HEK293 (cell line): ENCODE results near the gene F3.

Experiments
- CTCF ChIA-PET: fragments of 350-600 bp; formaldehyde crosslinking; extraction: SDS; loops from one replicate; lab custom pipeline; 2021; ENCODE audit warnings: antibody characterized with exemption; lab: Yijun Ruan, JAX
- POLR2A ChIA-PET: fragments of 300-600 bp; formaldehyde crosslinking; extraction: SDS; loops from one replicate; lab custom pipeline; 2020; ENCODE audit warnings: antibody characterized with exemption, inconsistent platforms; lab: Yijun Ruan, JAX
- H3K27ac ChIP-seq: fragments of 200-500 bp; sonication (Bioruptor generic); 2 replicates; pipeline ENCODE4 v1.5.1; 2014; ENCODE audit warnings: low read depth, low read length, control low read depth, inconsistent platforms; ENCODE audit errors: extremely low read depth
- H3K36me3 ChIP-seq, 2 experiments: fragments of 200-500 bp in 1 of 2; sonication (Bioruptor generic) in 1 of 2; 1 replicate in 1 of 2; 2 replicates in 1 of 2; pipeline ENCODE4 v1.5.1; 2014 to 2017; ENCODE audit warnings: inconsistent platforms in 2 of 2, low read length in 2 of 2; ENCODE audit not compliant: control insufficient read depth in 2 of 2, insufficient read depth in 1 of 2
- H3K4me1 ChIP-seq: fragments of 200-500 bp; sonication (Bioruptor generic); 2 replicates; pipeline ENCODE4 v1.5.1; 2014; ENCODE audit warnings: mild to moderate bottlenecking, low read length, inconsistent platforms; ENCODE audit not compliant: control insufficient read depth, insufficient read depth
- H3K4me3 ChIP-seq: 2 replicates; pipeline ENCODE4 v1.5.1; 2011; ENCODE audit warnings: low read depth, mild to moderate bottlenecking, control low read depth, low read length, moderate library complexity
- H3K9me3 ChIP-seq: fragments of 200-500 bp; sonication (Bioruptor generic); 2 replicates; pipeline ENCODE4 v1.5.1; 2014; ENCODE audit warnings: low read depth, low read length, inconsistent platforms; ENCODE audit not compliant: control insufficient read depth, insufficient read depth
- HOXC10 ChIP-seq: sonication (generic); formaldehyde crosslinking; IDR thresholded peaks from 2 replicates; pipeline ENCODE4 v1.8.1; 2023; ENCODE audit warnings: mild to moderate bottlenecking, missing genetic modification reagents
- KLF1 ChIP-seq: fragments of 450-650 bp; formaldehyde crosslinking; IDR thresholded peaks from 2 replicates; pipeline ENCODE4 v1.5.1; 2016; ENCODE audit warnings: missing biosample characterization, missing genetic modification characterization
- MYNN ChIP-seq: fragments of 450-650 bp; formaldehyde crosslinking; IDR thresholded peaks from 2 replicates; pipeline ENCODE4 v1.5.1; 2016; ENCODE audit warnings: missing biosample characterization, missing genetic modification characterization, borderline replicate concordance
- MZF1 ChIP-seq: fragments of 450-650 bp; formaldehyde crosslinking; IDR thresholded peaks from 2 replicates; pipeline ENCODE4 v1.5.1; 2017; ENCODE audit warnings: missing biosample characterization, missing genetic modification characterization, borderline replicate concordance
- PRDM1 ChIP-seq: fragments of 450-650 bp; formaldehyde crosslinking; IDR thresholded peaks from 2 replicates; pipeline ENCODE4; 2016; ENCODE audit warnings: missing biosample characterization, missing genetic modification characterization
- SP7 ChIP-seq: fragments of 450-650 bp; formaldehyde crosslinking; IDR thresholded peaks from 2 replicates; pipeline ENCODE4 v1.5.1; 2016; ENCODE audit warnings: missing biosample characterization, missing genetic modification characterization
- YY2 ChIP-seq: fragments of 450-650 bp; formaldehyde crosslinking; IDR thresholded peaks from 2 replicates; pipeline ENCODE4 v1.5.1; 2016; ENCODE audit warnings: missing biosample characterization, missing genetic modification characterization
- ZBTB21 ChIP-seq: fragments of 450-650 bp; formaldehyde crosslinking; IDR thresholded peaks from 2 replicates; pipeline ENCODE4 v1.5.1; 2017; ENCODE audit warnings: missing biosample characterization, missing genetic modification characterization
- ZBTB7A ChIP-seq: fragments of 450-650 bp; formaldehyde crosslinking; IDR thresholded peaks from 2 replicates; pipeline ENCODE4 v1.5.1; 2016; ENCODE audit warnings: low read depth, missing biosample characterization, missing genetic modification characterization
- ZEB2 ChIP-seq: fragments of 450-650 bp; formaldehyde crosslinking; IDR thresholded peaks from 2 replicates; pipeline ENCODE4 v1.5.1; 2016; ENCODE audit warnings: missing biosample characterization, missing genetic modification characterization
- ZFP3 ChIP-seq: fragments of 450-650 bp; formaldehyde crosslinking; IDR thresholded peaks from 2 replicates; pipeline ENCODE4 v1.5.1; 2016; ENCODE audit warnings: low read depth, missing biosample characterization, missing genetic modification characterization
- ZFP37 ChIP-seq: fragments of 450-650 bp; formaldehyde crosslinking; IDR thresholded peaks from 2 replicates; pipeline ENCODE4 v1.5.1; 2016; ENCODE audit warnings: missing biosample characterization, missing genetic modification characterization
- ZNF157 ChIP-seq: fragments of 450-650 bp; formaldehyde crosslinking; IDR thresholded peaks from 2 replicates; pipeline ENCODE4 v1.5.1; 2016; ENCODE audit warnings: missing biosample characterization, missing genetic modification characterization
- ZNF184 ChIP-seq: fragments of 450-650 bp; IDR thresholded peaks from 2 replicates; pipeline ENCODE4 v1.5.1; 2018; ENCODE audit warnings: missing biosample characterization, mild to moderate bottlenecking, missing genetic modification characterization
- ZNF24 ChIP-seq: fragments of 450-650 bp; formaldehyde crosslinking; IDR thresholded peaks from 2 replicates; pipeline ENCODE4 v1.5.1; 2016; ENCODE audit warnings: missing biosample characterization, missing genetic modification characterization
- ZNF302 ChIP-seq: fragments of 450-650 bp; formaldehyde crosslinking; IDR thresholded peaks from 2 replicates; pipeline ENCODE4 v1.5.1; 2016; ENCODE audit warnings: missing biosample characterization, missing genetic modification characterization, low read depth
- ZNF416 ChIP-seq: fragments of 450-650 bp; formaldehyde crosslinking; IDR thresholded peaks from 2 replicates; pipeline ENCODE4 v1.5.1; 2016; ENCODE audit warnings: missing biosample characterization, missing genetic modification characterization
- ZNF473 ChIP-seq: fragments of 450-650 bp; formaldehyde crosslinking; IDR thresholded peaks from 2 replicates; pipeline ENCODE4 v1.5.1; 2017; ENCODE audit warnings: missing biosample characterization, missing genetic modification characterization
- ZNF48 ChIP-seq: fragments of 450-650 bp; formaldehyde crosslinking; IDR thresholded peaks from 2 replicates; pipeline ENCODE4 v1.5.1; 2016; ENCODE audit warnings: missing biosample characterization, missing genetic modification characterization
- ZNF549 ChIP-seq: fragments of 450-650 bp; IDR thresholded peaks from 2 replicates; pipeline ENCODE4 v1.5.1; 2018; ENCODE audit warnings: missing biosample characterization, missing genetic modification characterization, mild to moderate bottlenecking, inconsistent platforms, moderate library complexity
- ZNF555 ChIP-seq: fragments of 450-650 bp; formaldehyde crosslinking; conservative IDR thresholded peaks from 2 replicates; pipeline ENCODE4 v1.5.1; 2017; ENCODE audit warnings: missing biosample characterization, mild to moderate bottlenecking, missing genetic modification characterization, inconsistent platforms
- ZNF561 ChIP-seq: fragments of 450-650 bp; IDR thresholded peaks from 2 replicates; pipeline ENCODE4 v1.5.1; 2018; ENCODE audit warnings: missing biosample characterization, missing genetic modification characterization, borderline replicate concordance
- ZNF610 ChIP-seq: fragments of 450-650 bp; formaldehyde crosslinking; IDR thresholded peaks from 2 replicates; pipeline ENCODE4 v1.5.1; 2016; ENCODE audit warnings: missing biosample characterization, missing genetic modification characterization, borderline replicate concordance
- ZNF629 ChIP-seq: fragments of 450-650 bp; formaldehyde crosslinking; IDR thresholded peaks from 2 replicates; pipeline ENCODE4 v1.5.1; 2017; ENCODE audit warnings: missing biosample characterization, missing genetic modification characterization
- ZNF664 ChIP-seq: fragments of 450-650 bp; formaldehyde crosslinking; IDR thresholded peaks from 2 replicates; pipeline ENCODE4 v1.5.1; 2016; ENCODE audit warnings: missing biosample characterization, missing genetic modification characterization
- ZNF76 ChIP-seq: fragments of 450-650 bp; formaldehyde crosslinking; IDR thresholded peaks from 2 replicates; pipeline ENCODE4; 2016; ENCODE audit warnings: low read depth, missing biosample characterization, missing genetic modification characterization, borderline replicate concordance
- ZNF777 ChIP-seq: fragments of 450-650 bp; formaldehyde crosslinking; IDR thresholded peaks from 2 replicates; pipeline ENCODE4 v1.5.1; 2017; ENCODE audit warnings: missing biosample characterization, missing genetic modification characterization, borderline replicate concordance
- ZNF830 ChIP-seq: fragments of 450-650 bp; IDR thresholded peaks from 2 replicates; pipeline ENCODE4 v1.5.0; 2018; ENCODE audit warnings: missing biosample characterization, missing genetic modification characterization, low read depth, mild to moderate bottlenecking, moderate library complexity
- TF ChIP-seq, protein P1 (sequence below): fragments of 450-650 bp; formaldehyde crosslinking; IDR thresholded peaks from 2 replicates; pipeline ENCODE4 v1.5.0; 2017; ENCODE audit warnings: missing biosample characterization, missing genetic modification characterization, borderline replicate concordance
- TF ChIP-seq, protein P2 (sequence below): IDR thresholded peaks from 2 replicates; pipeline ENCODE4 v1.6.1; 2011; ENCODE audit warnings: mild to moderate bottlenecking, low read depth, low read length, borderline replicate concordance
- TF ChIP-seq, protein P3 (sequence below): fragments of 450-650 bp; formaldehyde crosslinking; IDR thresholded peaks from 2 replicates; pipeline ENCODE4 v1.5.1; 2016; ENCODE audit warnings: missing biosample characterization, missing genetic modification characterization

F3 gene

GRCh38 chr1:94542088-94542870, 720 bp upstream of the F3 start:
- peaks cover 4% of the 10 kb centered on the region; the same call in 1 of the 2 replicates for H3K4me1 ChIP-seq
- POLR2A ChIA-PET, result interaction anchor here (2.0 kb wide), 1 partner anchor 18 kb away, joined by 9 read pairs; no protein-coding TSS in a partner anchor
- H3K27ac ChIP-seq, result peak overlapping the region; percentile 47; the same call in 1 of the 2 replicates
- TF ChIP-seq ZFP37 (tag by site-specific recombination) (no peak), ZNF416 (tag by site-specific recombination) (no peak), ZNF157 (tag by site-specific recombination) (no peak), KLF1 (tag by site-specific recombination) (no peak), ZNF830 (no peak), MYNN (tag by site-specific recombination) (no peak), ZNF561 (tag by site-specific recombination) (peak; percentile 8; the same call in 1 of the 2 replicates), HOXC10 (no peak), ZNF24 (0 out of 2 replicates have a peak, but pooled peaks have one; percentile 7), ZNF76 (no peak), SP7 (no peak), ZFP3 (no peak), ZNF184 (no peak), ZBTB21 (tag by site-specific recombination) (no peak), ZNF610 (tag by site-specific recombination) (no peak), ZBTB7A (no peak), ZNF549 (tag by site-specific recombination) (no peak), ZNF302 (tag by site-specific recombination) (no peak), ZNF629 (tag by site-specific recombination) (no peak), ZNF48 (tag by site-specific recombination) (no peak), YY2 (no peak), ZNF777 (peak; percentile 56; the same call in 1 of the 2 replicates), ZNF555 (tag by site-specific recombination) (no peak), ZNF473 (tag by site-specific recombination) (no peak), ZNF664 (tag by site-specific recombination) (no peak), MZF1 (no peak), PRDM1 (tag by site-specific recombination) (no peak), ZEB2 (tag by site-specific recombination) (peak; percentile 74)
- TF ChIP-seq, protein P1, sequence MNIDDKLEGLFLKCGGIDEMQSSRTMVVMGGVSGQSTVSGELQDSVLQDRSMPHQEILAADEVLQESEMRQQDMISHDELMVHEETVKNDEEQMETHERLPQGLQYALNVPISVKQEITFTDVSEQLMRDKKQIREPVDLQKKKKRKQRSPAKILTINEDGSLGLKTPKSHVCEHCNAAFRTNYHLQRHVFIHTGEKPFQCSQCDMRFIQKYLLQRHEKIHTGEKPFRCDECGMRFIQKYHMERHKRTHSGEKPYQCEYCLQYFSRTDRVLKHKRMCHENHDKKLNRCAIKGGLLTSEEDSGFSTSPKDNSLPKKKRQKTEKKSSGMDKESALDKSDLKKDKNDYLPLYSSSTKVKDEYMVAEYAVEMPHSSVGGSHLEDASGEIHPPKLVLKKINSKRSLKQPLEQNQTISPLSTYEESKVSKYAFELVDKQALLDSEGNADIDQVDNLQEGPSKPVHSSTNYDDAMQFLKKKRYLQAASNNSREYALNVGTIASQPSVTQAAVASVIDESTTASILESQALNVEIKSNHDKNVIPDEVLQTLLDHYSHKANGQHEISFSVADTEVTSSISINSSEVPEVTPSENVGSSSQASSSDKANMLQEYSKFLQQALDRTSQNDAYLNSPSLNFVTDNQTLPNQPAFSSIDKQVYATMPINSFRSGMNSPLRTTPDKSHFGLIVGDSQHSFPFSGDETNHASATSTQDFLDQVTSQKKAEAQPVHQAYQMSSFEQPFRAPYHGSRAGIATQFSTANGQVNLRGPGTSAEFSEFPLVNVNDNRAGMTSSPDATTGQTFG, result no peak
- TF ChIP-seq, protein P2, sequence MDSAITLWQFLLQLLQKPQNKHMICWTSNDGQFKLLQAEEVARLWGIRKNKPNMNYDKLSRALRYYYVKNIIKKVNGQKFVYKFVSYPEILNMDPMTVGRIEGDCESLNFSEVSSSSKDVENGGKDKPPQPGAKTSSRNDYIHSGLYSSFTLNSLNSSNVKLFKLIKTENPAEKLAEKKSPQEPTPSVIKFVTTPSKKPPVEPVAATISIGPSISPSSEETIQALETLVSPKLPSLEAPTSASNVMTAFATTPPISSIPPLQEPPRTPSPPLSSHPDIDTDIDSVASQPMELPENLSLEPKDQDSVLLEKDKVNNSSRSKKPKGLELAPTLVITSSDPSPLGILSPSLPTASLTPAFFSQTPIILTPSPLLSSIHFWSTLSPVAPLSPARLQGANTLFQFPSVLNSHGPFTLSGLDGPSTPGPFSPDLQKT, result no peak
- TF ChIP-seq, protein P3, sequence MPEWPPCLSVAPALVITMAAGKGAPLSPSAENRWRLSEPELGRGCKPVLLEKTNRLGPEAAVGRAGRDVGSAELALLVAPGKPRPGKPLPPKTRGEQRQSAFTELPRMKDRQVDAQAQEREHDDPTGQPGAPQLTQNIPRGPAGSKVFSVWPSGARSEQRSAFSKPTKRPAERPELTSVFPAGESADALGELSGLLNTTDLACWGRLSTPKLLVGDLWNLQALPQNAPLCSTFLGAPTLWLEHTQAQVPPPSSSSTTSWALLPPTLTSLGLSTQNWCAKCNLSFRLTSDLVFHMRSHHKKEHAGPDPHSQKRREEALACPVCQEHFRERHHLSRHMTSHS (tag by site-specific recombination), result no peak

More at GRCh38 chr1:94542088-94542870, 720 bp upstream of the F3 start:
- peak overlapping the region; percentile 78 for H3K4me3 ChIP-seq
- peaks cover 0 to 16% of the 10 kb centered on the region in 2 experiments; a peak in 1 of 3 replicates for H3K36me3 ChIP-seq
- CTCF ChIA-PET, result interaction anchor here (0.5 to 2.8 kb wide), 8 partner anchors 18 to 262 kb away, joined by 3 to 7 read pairs (median 3); no protein-coding TSS in a partner anchor
- no peaks in the 10 kb centered on the region for H3K9me3 ChIP-seq
